NCI-H510A (cell line): ENCODE data around the gene TTBK2.
"Not testable (repeated sequence)": the region's sequence is repeated elsewhere in the genome, so short reads cannot be mapped to it uniquely, and the experiment has no call there.

Source experiments
- DNase-seq: peaks from one replicate; lab custom pipeline; 2025; lab: John Stamatoyannopoulos, UW

The TTBK2 gene

GRCh38 chr15:42908538-42908937 lies 12.0 kb downstream of the TTBK2 start:
- no peak for DNase-seq

- DNase-seq, result no peak
Observed at GRCh38 chr15:42903388-42904324, 16.9 kb downstream of the TTBK2 start.

- DNase-seq, result not testable (repeated sequence)
Observed at GRCh38 chr15:42893911-42894310, 26.7 kb downstream of the TTBK2 start.

- no peak for DNase-seq
Observed at GRCh38 chr15:42891569-42891968, 29.0 kb downstream of the TTBK2 start.

- no peak for DNase-seq
Observed at GRCh38 chr15:42890161-42890913, 30.2 kb downstream of the TTBK2 start.

- not testable (repeated sequence) for DNase-seq
Observed at GRCh38 chr15:42887384-42887783, 33.2 kb downstream of the TTBK2 start.

- DNase-seq, result no peak
Observed at GRCh38 chr15:42880121-42880520, 40.5 kb downstream of the TTBK2 start.

GRCh38 chr15:42879443-42879842 lies 41.1 kb downstream of the TTBK2 start:
- DNase-seq, result no peak

GRCh38 chr15:42876224-42876623 lies 44.4 kb downstream of the TTBK2 start:
- DNase-seq, result no peak

- DNase-seq, result no peak
Observed at GRCh38 chr15:42868683-42869082, 51.9 kb downstream of the TTBK2 start.

GRCh38 chr15:42863572-42864239 lies 56.9 kb downstream of the TTBK2 start:
- DNase-seq, result no peak

GRCh38 chr15:42858999-42859789 lies 61.4 kb downstream of the TTBK2 start:
- no peak for DNase-seq

GRCh38 chr15:42858540-42858939 lies 62.0 kb downstream of the TTBK2 start:
- no peak for DNase-seq

- DNase-seq, result no peak
Observed at GRCh38 chr15:42854576-42854975, 66.0 kb downstream of the TTBK2 start.

GRCh38 chr15:42849836-42850235 lies 70.7 kb downstream of the TTBK2 start:
- no peak for DNase-seq

- no peak for DNase-seq
Observed at GRCh38 chr15:42848846-42849245, 71.7 kb downstream of the TTBK2 start.

- no peak for DNase-seq
Observed at GRCh38 chr15:42846647-42847046, 73.9 kb downstream of the TTBK2 start.

GRCh38 chr15:42845581-42845980 lies 75.0 kb downstream of the TTBK2 start:
- no peak for DNase-seq

- no peak for DNase-seq
Observed at GRCh38 chr15:42843699-42844098, 76.9 kb downstream of the TTBK2 start.

GRCh38 chr15:42836251-42836650 lies 84.3 kb downstream of the TTBK2 start:
- no peak for DNase-seq

- DNase-seq, result no peak
Observed at GRCh38 chr15:42832576-42832975, 88.0 kb downstream of the TTBK2 start.
